ENCODE results near the gene EMC9. TPM values are rescaled to one million over a fixed set of nuclear protein-coding genes. Genes with fewer than 3 reads are reported as not detected.

EMC9 gene
- total and polyA plus RNA-seq, 8 donors, result 13.5 to 24.3 (median 22.5) TPM

DNA sequence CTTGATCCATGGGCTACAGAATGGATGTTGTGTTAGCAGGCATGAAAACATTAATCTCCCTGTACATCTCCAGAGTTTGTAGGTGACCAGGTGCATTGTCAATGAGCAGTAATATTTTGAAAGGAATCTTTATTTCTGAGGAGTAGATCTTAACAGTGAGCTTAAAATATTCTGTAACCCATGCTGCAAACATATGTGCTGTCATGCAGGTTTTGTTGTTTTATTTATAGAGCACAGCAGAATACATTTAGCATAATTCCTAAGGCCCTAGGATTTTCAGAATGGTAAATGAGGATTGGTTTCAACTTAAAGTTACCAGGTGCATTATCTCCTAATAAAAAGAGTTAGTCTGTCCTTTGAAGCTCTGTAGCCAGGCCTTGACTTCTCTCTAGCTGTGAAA lies 14.5 kb downstream of the EMC9 start:
- TF ChIP-seq, protein P1, sequence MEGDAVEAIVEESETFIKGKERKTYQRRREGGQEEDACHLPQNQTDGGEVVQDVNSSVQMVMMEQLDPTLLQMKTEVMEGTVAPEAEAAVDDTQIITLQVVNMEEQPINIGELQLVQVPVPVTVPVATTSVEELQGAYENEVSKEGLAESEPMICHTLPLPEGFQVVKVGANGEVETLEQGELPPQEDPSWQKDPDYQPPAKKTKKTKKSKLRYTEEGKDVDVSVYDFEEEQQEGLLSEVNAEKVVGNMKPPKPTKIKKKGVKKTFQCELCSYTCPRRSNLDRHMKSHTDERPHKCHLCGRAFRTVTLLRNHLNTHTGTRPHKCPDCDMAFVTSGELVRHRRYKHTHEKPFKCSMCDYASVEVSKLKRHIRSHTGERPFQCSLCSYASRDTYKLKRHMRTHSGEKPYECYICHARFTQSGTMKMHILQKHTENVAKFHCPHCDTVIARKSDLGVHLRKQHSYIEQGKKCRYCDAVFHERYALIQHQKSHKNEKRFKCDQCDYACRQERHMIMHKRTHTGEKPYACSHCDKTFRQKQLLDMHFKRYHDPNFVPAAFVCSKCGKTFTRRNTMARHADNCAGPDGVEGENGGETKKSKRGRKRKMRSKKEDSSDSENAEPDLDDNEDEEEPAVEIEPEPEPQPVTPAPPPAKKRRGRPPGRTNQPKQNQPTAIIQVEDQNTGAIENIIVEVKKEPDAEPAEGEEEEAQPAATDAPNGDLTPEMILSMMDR (IDR thresholded peaks at IDR 0.05), result no peak
- Histone ChIP-seq H3K9me3 (no peaks in the 10 kb centered on the region), H3K27ac (peak overlapping the region in 1 of 2 donors; percentile 18), H3K4me1 (no peaks in the 10 kb centered on the region), H3K27me3 (no peaks in the 10 kb centered on the region), H3K4me3 (no peak overlapping the region), H3K36me3 (peaks cover 0 to 26% of the 10 kb centered on the region in 2 donors)
- DNase-seq (no peak), ATAC-seq (no peak)
- intact Hi-C loops (cut with DNase I), result no loop called here

DNA sequence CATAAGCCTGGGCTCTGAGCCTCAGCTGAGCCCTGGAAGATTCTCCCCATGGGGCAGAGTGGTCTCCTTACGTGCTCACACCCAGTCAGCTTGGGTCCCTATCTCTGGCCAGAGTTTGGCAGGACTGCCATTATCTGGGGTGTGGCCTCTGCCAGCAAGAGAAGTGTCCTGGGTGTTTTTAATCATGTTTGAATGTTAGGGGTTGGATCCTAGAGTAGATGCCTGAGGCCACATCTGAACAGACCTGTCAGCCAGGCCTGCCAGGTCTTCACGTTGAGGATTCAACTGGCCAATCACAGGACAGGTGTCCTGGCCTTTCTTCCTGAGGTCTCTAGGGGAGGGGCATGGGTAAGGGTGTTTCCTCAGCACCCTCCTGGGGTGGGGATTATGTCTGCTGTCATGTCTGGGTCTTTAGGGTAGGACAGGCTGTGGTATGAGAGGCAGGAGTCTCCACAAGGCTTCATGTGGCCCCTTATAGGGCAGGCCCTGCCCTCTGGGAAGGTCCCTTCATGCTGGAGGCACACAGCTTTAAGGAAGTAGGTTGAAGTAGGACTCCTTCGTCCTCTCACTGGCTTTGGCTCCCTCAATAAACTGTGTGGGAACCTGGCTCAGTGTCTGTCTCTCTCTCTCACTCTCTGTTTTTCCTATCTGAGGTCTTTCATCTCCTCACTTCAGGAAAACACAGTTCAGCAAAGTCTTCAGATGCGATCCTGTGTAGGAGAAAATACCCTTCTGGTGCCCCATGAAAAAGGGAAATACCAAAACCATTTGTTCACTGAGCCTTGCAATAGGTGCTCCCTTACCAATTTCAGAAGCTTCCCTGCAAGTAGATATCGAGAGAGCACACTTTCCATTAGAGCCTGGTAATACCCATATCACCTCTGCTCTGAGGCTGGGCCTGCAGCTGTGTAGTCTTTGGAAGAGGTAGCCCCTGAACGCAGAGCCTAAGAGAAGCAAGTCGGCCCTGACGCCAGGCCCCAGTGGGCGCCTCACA lies 17.7 kb downstream of the EMC9 start:
- no peak overlapping the region for H3K4me3 ChIP-seq
- TF ChIP-seq, protein P1 (IDR thresholded peaks at IDR 0.05), result no peak
- intact Hi-C loops (cut with DNase I), result no loop called here
- ATAC-seq, result no peak
- peaks cover 0 to 58% of the 10 kb centered on the region in 2 donors for H3K36me3 ChIP-seq
- no peaks in the 10 kb centered on the region for H3K4me1 ChIP-seq
- H3K27ac ChIP-seq, result peak overlapping the region in 1 of 2 donors; percentile 13
- no peaks in the 10 kb centered on the region for H3K9me3 ChIP-seq
- DNase-seq, result peak in 1 of 4 donors; percentile 39
- no peaks in the 10 kb centered on the region for H3K27me3 ChIP-seq

DNA sequence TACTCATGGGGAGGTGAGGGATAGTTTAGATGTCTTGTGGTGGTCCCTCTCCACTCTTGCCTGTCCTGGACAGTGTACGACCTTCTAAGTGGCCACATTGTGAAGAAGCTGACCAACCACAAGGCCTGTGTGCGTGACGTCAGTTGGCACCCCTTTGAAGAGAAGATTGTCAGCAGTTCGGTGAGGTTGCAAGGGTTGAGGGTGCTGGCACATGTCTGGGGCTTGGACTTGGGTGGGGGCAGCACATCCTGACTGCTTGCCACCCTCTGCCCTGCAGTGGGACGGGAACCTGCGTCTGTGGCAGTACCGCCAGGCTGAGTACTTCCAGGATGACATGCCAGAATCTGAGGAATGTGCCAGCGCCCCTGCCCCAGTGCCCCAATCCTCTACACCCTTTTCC lies 18.5 kb downstream of the EMC9 start:
- peak in 1 of 4 donors; percentile 48 for DNase-seq
- Histone ChIP-seq H3K4me3 (no peak overlapping the region), H3K36me3 (peaks cover 0 to 66% of the 10 kb centered on the region in 2 donors), H3K9me3 (no peaks in the 10 kb centered on the region), H3K4me1 (no peaks in the 10 kb centered on the region), H3K27me3 (no peaks in the 10 kb centered on the region), H3K27ac (no peak overlapping the region)
- intact Hi-C loops (cut with DNase I), result no loop called here
- TF ChIP-seq, protein P1 (IDR thresholded peaks at IDR 0.05), result no peak
- ATAC-seq, result no peak

- Histone ChIP-seq H3K4me3 (no peak overlapping the region), H3K9me3 (no peaks in the 10 kb centered on the region), H3K4me1 (peaks cover 0 to under 1% of the 10 kb centered on the region in 2 donors), H3K36me3 (peaks cover 0 to 71% of the 10 kb centered on the region in 2 donors), H3K27me3 (no peaks in the 10 kb centered on the region), H3K27ac (no peak overlapping the region)
- DNase-seq (no peak), ATAC-seq (no peak)
- intact Hi-C loops (cut with DNase I), result no loop called here
- TF ChIP-seq, protein P1 (IDR thresholded peaks at IDR 0.05), result no peak
These were observed 19.0 kb downstream of the EMC9 start for GRCh38 chr14:24122416-24122815.

DNA sequence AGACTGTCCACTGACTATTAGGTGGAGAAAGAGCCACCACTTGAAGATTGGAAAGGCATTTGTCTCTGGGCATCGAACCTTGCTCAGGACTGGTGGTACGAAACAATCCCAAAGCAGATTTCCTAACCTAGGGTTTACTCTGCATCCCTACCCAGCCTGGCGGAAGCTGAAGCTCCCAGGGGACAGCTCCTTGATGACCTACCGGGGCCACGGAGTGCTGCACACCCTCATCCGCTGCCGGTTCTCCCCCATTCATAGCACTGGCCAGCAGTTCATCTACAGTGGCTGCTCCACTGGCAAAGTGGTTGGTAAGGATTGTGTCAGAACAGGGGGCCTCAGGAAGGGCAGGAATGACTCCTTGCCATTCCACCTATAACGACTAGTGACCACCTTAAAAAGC lies 20.2 kb downstream of the EMC9 start:
- no peaks in the 10 kb centered on the region for H3K27me3 ChIP-seq
- H3K36me3 ChIP-seq, result peaks cover 0 to 77% of the 10 kb centered on the region in 2 donors
- no peak for DNase-seq
- intact Hi-C loops (cut with DNase I), result no loop called here
- TF ChIP-seq, protein P1 (IDR thresholded peaks at IDR 0.05), result no peak
- H3K4me3 ChIP-seq, result no peak overlapping the region
- H3K9me3 ChIP-seq, result no peaks in the 10 kb centered on the region
- H3K27ac ChIP-seq, result no peak overlapping the region
- ATAC-seq, result no peak
- H3K4me1 ChIP-seq, result peaks cover 0 to 13% of the 10 kb centered on the region in 2 donors
